H9 (cell line): Measurements from ENCODE around the gene LRRC27. TPM values are rescaled to one million over a fixed set of nuclear protein-coding genes. Genes with fewer than 3 reads are reported as not detected.
A peak's percentile ranks its signal among the peaks of the same experiment; 100 is the strongest.

ENCODE experiments used
- DNase-seq: peaks from one replicate; pipeline ENCODE4 v3.0.0-alpha.2; 2017
- H2AFZ ChIP-seq: one replicate; pipeline ENCODE4 v1.6.1; 2013; ENCODE audit warnings: mild to moderate bottlenecking, low read length, control low read depth, moderate library complexity
- H2AK5ac ChIP-seq: 2 replicates; pipeline ENCODE4 v1.6.1; 2013; ENCODE audit warnings: low read length, control low read depth, mixed read lengths; ENCODE audit not compliant: insufficient read length
- H2BK120ac ChIP-seq: one replicate; pipeline ENCODE4 v1.6.1; 2013; ENCODE audit warnings: low read depth, mild to moderate bottlenecking, low read length, control low read depth, inconsistent platforms; ENCODE audit not compliant: poor library complexity, severe bottlenecking
- H2BK12ac ChIP-seq: 2 replicates; pipeline ENCODE4 v1.6.1; 2013; ENCODE audit warnings: low read length, control low read depth, mixed read lengths, low read depth; ENCODE audit not compliant: insufficient read length
- H2BK15ac ChIP-seq: 2 replicates; pipeline ENCODE4 v1.6.1; 2013; ENCODE audit warnings: low read depth, low read length, control low read depth
- H2BK20ac ChIP-seq: one replicate; pipeline ENCODE4 v1.6.1; 2013; ENCODE audit warnings: low read depth, mild to moderate bottlenecking, low read length, control low read depth, inconsistent platforms; ENCODE audit not compliant: poor library complexity, severe bottlenecking
- H2BK5ac ChIP-seq: 2 replicates; pipeline ENCODE4 v1.6.1; 2013; ENCODE audit warnings: low read length, control low read depth, mixed read lengths; ENCODE audit not compliant: insufficient read length
- H3K14ac ChIP-seq: 2 replicates; pipeline ENCODE4 v1.6.1; 2013; ENCODE audit warnings: low read length, control low read depth; ENCODE audit not compliant: insufficient read depth
- H3K18ac ChIP-seq: 2 replicates; pipeline ENCODE4 v1.6.1; 2013; ENCODE audit warnings: low read depth, mild to moderate bottlenecking, mixed read lengths, low read length, control low read depth; ENCODE audit not compliant: insufficient read length
- H3K23ac ChIP-seq: 2 replicates; pipeline ENCODE4 v1.6.1; 2013; ENCODE audit warnings: low read length, control low read depth, mixed read lengths, low read depth; ENCODE audit not compliant: insufficient read length
- H3K23me2 ChIP-seq: 2 replicates; pipeline ENCODE4 v1.6.1; 2013; ENCODE audit warnings: low read depth, mild to moderate bottlenecking, mixed read lengths, low read length, control low read depth; ENCODE audit not compliant: insufficient read length, poor library complexity, severe bottlenecking
- H3K27ac ChIP-seq: 2 replicates; pipeline ENCODE4 v1.5.1; 2013; ENCODE audit warnings: low read length, control low read depth, mixed read lengths, low read depth; ENCODE audit not compliant: insufficient read length
- H3K27me3 ChIP-seq: 2 replicates; pipeline ENCODE4 v1.6.1; 2013; ENCODE audit warnings: low read length, control low read depth, inconsistent platforms; ENCODE audit not compliant: insufficient read depth
- H3K4ac ChIP-seq: 2 replicates; pipeline ENCODE4 v1.6.1; 2013; ENCODE audit warnings: low read depth, mild to moderate bottlenecking, control low read depth, inconsistent platforms, low read length, moderate library complexity
- H3K4me1 ChIP-seq: 2 replicates; pipeline ENCODE4 v1.6.1; 2013; ENCODE audit warnings: low read length, control low read depth, inconsistent platforms; ENCODE audit not compliant: insufficient read depth
- H3K4me2 ChIP-seq: 2 replicates; pipeline ENCODE4 v1.6.1; 2013; ENCODE audit warnings: low read length, control low read depth, mixed read lengths; ENCODE audit not compliant: insufficient read length, insufficient read depth
- H3K56ac ChIP-seq: 2 replicates; pipeline ENCODE4 v1.6.1; 2013; ENCODE audit warnings: low read depth, mild to moderate bottlenecking, mixed read lengths, low read length, control low read depth; ENCODE audit not compliant: insufficient read length
- H3K79me1 ChIP-seq: 2 replicates; pipeline ENCODE4 v1.6.1; 2013; ENCODE audit warnings: low read depth, mild to moderate bottlenecking, moderate library complexity, low read length, control low read depth, inconsistent platforms; ENCODE audit not compliant: insufficient read depth, poor library complexity, severe bottlenecking
- H3K79me2 ChIP-seq: 2 replicates; pipeline ENCODE4 v1.6.1; 2013; ENCODE audit warnings: low read length, control low read depth, inconsistent platforms; ENCODE audit not compliant: insufficient read depth
- H3K9ac ChIP-seq: 2 replicates; pipeline ENCODE4 v1.6.1; 2013; ENCODE audit warnings: low read length, control low read depth, mixed read lengths; ENCODE audit not compliant: insufficient read length; ENCODE audit errors: extremely low read depth
- H3K9me3 ChIP-seq: one replicate; pipeline ENCODE4 v1.6.1; 2013; ENCODE audit warnings: low read depth, low read length, inconsistent platforms; ENCODE audit not compliant: control insufficient read depth
- H3T11ph ChIP-seq: one replicate; pipeline ENCODE4 v1.6.1; 2013; ENCODE audit warnings: mild to moderate bottlenecking, low read length, control low read depth, inconsistent platforms
- H4K20me1 ChIP-seq: one replicate; pipeline ENCODE4 v1.6.1; 2013; ENCODE audit not compliant: control insufficient read depth, insufficient read length, insufficient read depth
- H4K5ac ChIP-seq: 2 replicates; pipeline ENCODE4 v1.6.1; 2013; ENCODE audit warnings: low read depth, mild to moderate bottlenecking, mixed read lengths, low read length, control low read depth; ENCODE audit not compliant: insufficient read length
- H4K8ac ChIP-seq: replicated peaks from 2 replicates; pipeline ENCODE4 v1.6.1; 2013; ENCODE audit warnings: low read length, control low read depth, mixed read lengths, low read depth; ENCODE audit not compliant: insufficient read length
- H4K91ac ChIP-seq: 2 replicates; pipeline ENCODE4 v1.6.1; 2013; ENCODE audit warnings: low read depth, mild to moderate bottlenecking, moderate library complexity, mixed read lengths, low read length, control low read depth; ENCODE audit not compliant: insufficient read length
- H3K27ac Mint-ChIP-seq, 3 experiments: 2 replicates in 2 of 3; 3 replicates in 1 of 3; pipeline ENCODE4 v1.8.0; 2020 to 2021; ENCODE audit warnings: mixed read lengths in 3 of 3, mild to moderate bottlenecking in 1 of 3, moderate library complexity in 1 of 3
- H3K27me3 Mint-ChIP-seq: 2 replicates; pipeline ENCODE4 v1.8.0; 2021; ENCODE audit warnings: low read depth, mild to moderate bottlenecking, moderate library complexity, mixed read lengths
- H3K36me3 Mint-ChIP-seq, 3 experiments: 2 replicates in 2 of 3; 3 replicates in 1 of 3; pipeline ENCODE4 v1.8.0; 2020 to 2021; ENCODE audit warnings: low read depth in 3 of 3, mixed read lengths in 3 of 3; ENCODE audit not compliant: insufficient read depth in 1 of 3
- H3K4me1 Mint-ChIP-seq, 2 experiments: 2 replicates each; pipeline ENCODE4 v1.8.0; 2020; ENCODE audit warnings: mixed read lengths in 2 of 2
- H3K4me3 Mint-ChIP-seq, 2 experiments: 2 replicates in 1 of 2; 3 replicates in 1 of 2; pipeline ENCODE4 v1.8.0; 2020 to 2021; ENCODE audit warnings: mild to moderate bottlenecking in 2 of 2, mixed read lengths in 2 of 2, moderate library complexity in 1 of 2
- H3K9me3 Mint-ChIP-seq, 2 experiments: 2 replicates in 1 of 2; 3 replicates in 1 of 2; pipeline ENCODE4 v1.8.0; 2020; ENCODE audit warnings: mild to moderate bottlenecking in 2 of 2, mixed read lengths in 2 of 2, moderate library complexity in 1 of 2
- CTCF ChIP-seq: fragments of 200-600 bp; sonication (generic); conservative IDR thresholded peaks from 3 replicates; pipeline ENCODE4 v1.8.0; 2021; ENCODE audit warnings: antibody characterized with exemption, mild to moderate bottlenecking
- WGBS: extraction: QIAGEN DNeasy Blood & Tissue Kit; methylation state at CpG from one replicate; pipeline ENCODE4 v1.1.7; 2013; ENCODE audit warnings: missing lambda C conversion rate, low lambda C conversion rate, mixed read lengths; ENCODE audit not compliant: insufficient read length; ENCODE audit errors: extremely low coverage; 5-methylcytosine and 5-hydroxymethylcytosine counted together
- total RNA-seq: library from RNA; stranded (reverse); gene quantifications from 2 replicates; pipeline ENCODE4 v1.2.1, GENCODE V29; 2021

Gene LRRC27
- total RNA-seq, 1 experiment from 2014 or later, result 2.7 TPM

- Histone ChIP-seq H2BK20ac (no peak overlapping the region), H3K23me2 (peaks cover 11% of the 10 kb centered on the region), H3K9me3 (peaks cover 8% of the 10 kb centered on the region), H3K27me3 (peaks cover 16% of the 10 kb centered on the region; the same call in 1 of the 2 replicates), H2AFZ (no peak overlapping the region), H3K4ac (no peak overlapping the region), H4K91ac (no peak overlapping the region), H3K9ac (no peak overlapping the region), H3K4me1 (no peaks in the 10 kb centered on the region), H3K18ac (no peak overlapping the region), H3K56ac (no peak overlapping the region), H2BK5ac (no peak overlapping the region), H2BK120ac (no peak overlapping the region), H3K79me1 (no peaks in the 10 kb centered on the region), H4K20me1 (peaks cover 4% of the 10 kb centered on the region), H3K4me2 (no peak overlapping the region), H3K23ac (no peak overlapping the region), H2BK12ac (no peak overlapping the region), H3K27ac (no peak overlapping the region), H4K5ac (no peak overlapping the region), H3K14ac (no peak overlapping the region), H4K8ac (no peak overlapping the region), H3T11ph (no peak overlapping the region), H2BK15ac (no peak overlapping the region), H2AK5ac (no peak overlapping the region), H3K79me2 (no peaks in the 10 kb centered on the region)
- no peak overlapping the region for H3K27ac Mint-ChIP-seq
- H3K9me3 Mint-ChIP-seq, result peaks cover 14 to 17% of the 10 kb centered on the region in 2 experiments
- no peak for TF ChIP-seq CTCF
- DNase-seq, result no peak
- peaks cover 11 to 17% of the 10 kb centered on the region in 2 experiments for H3K4me1 Mint-ChIP-seq
- peak overlapping the region; percentile 27 to 93; a peak in 4 of 5 replicates for H3K4me3 Mint-ChIP-seq
- peaks cover 11 to 17% (median 11%) of the 10 kb centered on the region in 3 experiments for H3K36me3 Mint-ChIP-seq
- WGBS, result no CpG with 5 or more reads among the region's 16 CpGs
- peaks cover 67% of the 10 kb centered on the region for H3K27me3 Mint-ChIP-seq
Measured at GRCh38 chr10:132306343-132306685, 25.7 kb upstream of the LRRC27 start.
